Large intestine (tissue), 12 donors: ENCODE data around the gene PHF24. TPM values are rescaled to one million over a fixed set of nuclear protein-coding genes. Genes with fewer than 3 reads are reported as not detected.
"Not testable (repeated sequence)": the region's sequence is repeated elsewhere in the genome, so short reads cannot be mapped to it uniquely, and the experiment has no call there.

Experiments used
- DNase-seq, 2 donors: peaks; one replicate each; pipeline versions ENCODE4 v3.0.0 to v3.0.0-alpha.2; 2013
- H3K27ac ChIP-seq: one replicate; pipeline ENCODE4 v1.5.1; 2013; ENCODE audit warnings: low read length
- H3K27me3 ChIP-seq: 2 replicates; pipeline ENCODE4 v1.6.1; 2013; ENCODE audit warnings: low read length; ENCODE audit not compliant: control insufficient read depth, insufficient read depth
- H3K36me3 ChIP-seq: 2 replicates; pipeline ENCODE4 v1.6.1; 2013; ENCODE audit warnings: low read length; ENCODE audit not compliant: control insufficient read depth, insufficient read depth
- H3K4me1 ChIP-seq: one replicate; pipeline ENCODE4 v1.6.1; 2013; ENCODE audit warnings: low read length; ENCODE audit not compliant: control insufficient read depth, insufficient read depth
- H3K4me3 ChIP-seq: one replicate; pipeline ENCODE4 v1.5.1; 2013; ENCODE audit warnings: low read length
- H3K9me3 ChIP-seq: one replicate; pipeline ENCODE4 v1.6.1; 2013; ENCODE audit warnings: mild to moderate bottlenecking, low read depth, low read length, moderate library complexity; ENCODE audit not compliant: control insufficient read depth
- WGBS: methylation state at CpG from one replicate; pipeline ENCODE4 v1.1.5; 2013; ENCODE audit warnings: low lambda C conversion rate; ENCODE audit not compliant: insufficient coverage; 5-methylcytosine and 5-hydroxymethylcytosine counted together
- long read RNA-seq, 11 donors: transcript quantifications; one replicate each; lab custom pipeline, GENCODE V29; 2026
- polyA plus RNA-seq: library from polyadenylated mRNA; unstranded; fragments of 120-200 nt; gene quantifications from one replicate; pipeline ENCODE4 v1.2.1, GENCODE V29; 2013

PHF24 gene
- 1.6 TPM for polyA plus RNA-seq
- long read RNA-seq, donor 1 = 0 reads
- long read RNA-seq, donor 2 = 0 reads
- long read RNA-seq, donor 3 = 0 reads
- long read RNA-seq, donor 4 = 0 reads
- long read RNA-seq, donor 5 = 0 reads
- long read RNA-seq, donor 6 = 0 reads
- long read RNA-seq, donor 7 = 0 reads
- long read RNA-seq, donor 8 = 0 reads
- long read RNA-seq, donor 9 = 0 reads
- long read RNA-seq, donor 10, full-length matches to known transcripts = 1 of 1 reads
- long read RNA-seq, donor 10, partial matches to known transcripts = 0 of 1 reads
- long read RNA-seq, donor 10, other reads (novel, unspliced or antisense) = 0 of 1 reads
- long read RNA-seq, donor 11 = 0 reads

DNA sequence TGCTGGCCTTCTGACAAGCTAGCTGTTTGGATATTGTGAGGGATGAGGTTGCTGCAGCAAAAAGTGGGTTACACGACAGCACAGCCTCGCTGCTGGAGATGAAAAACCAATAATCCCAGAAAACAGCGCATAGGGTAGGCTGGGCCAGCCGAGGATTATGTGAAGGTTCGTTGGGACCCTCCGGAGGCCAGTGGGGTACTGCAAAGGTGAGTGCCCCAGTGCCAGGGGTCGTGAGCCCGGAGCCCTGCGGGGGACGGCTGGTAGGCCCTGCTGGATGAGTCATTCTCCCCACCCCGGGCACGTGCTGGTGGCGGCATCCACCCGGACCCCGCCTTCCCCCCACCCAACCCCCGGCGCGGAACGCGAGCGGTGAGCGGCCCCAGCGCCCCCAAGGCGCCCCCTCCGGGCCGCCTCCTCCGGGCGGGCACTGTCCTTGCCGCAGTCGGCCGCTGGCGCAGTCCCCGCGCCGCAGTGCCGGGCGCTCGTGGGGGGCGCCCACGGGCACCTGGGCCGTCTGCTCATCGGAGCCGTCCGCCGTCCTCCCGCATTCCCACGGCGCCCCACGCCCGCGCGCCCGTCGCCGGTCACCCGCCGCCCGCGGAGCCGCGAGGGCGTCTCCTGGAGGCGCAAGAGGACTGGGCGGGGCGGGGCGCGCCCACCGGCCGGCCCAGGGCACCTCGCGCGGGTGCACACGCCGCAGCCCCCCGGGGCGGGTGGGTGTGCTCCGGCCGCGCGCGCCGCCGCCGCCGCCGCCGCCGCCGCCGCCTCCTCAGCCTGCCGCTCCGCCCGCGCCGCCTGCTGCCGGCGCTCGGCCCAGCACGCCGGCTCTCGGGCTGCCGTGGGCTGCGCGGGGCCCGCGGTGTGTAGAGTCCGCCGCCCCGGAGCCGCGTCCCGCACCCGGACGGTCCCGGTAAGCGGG is at the start of gene PHF24:
PHF24 (plus strand) TSS at position 794 of the 919 bp plus-strand sequence. CDS start 13,014 bp downstream, outside the sequence.
- WGBS = no CpG with 5 or more reads among the region's 116 CpGs
- Histone ChIP-seq H3K4me1 (peaks cover 3% of the 10 kb centered on the region), H3K27me3 (peaks cover 46% of the 10 kb centered on the region), H3K9me3 (no peaks in the 10 kb centered on the region), H3K27ac (no peak within 1 kb of the TSS), H3K4me3 (peak within 1 kb of the TSS; percentile 16), H3K36me3 (no peaks in the 10 kb centered on the region)
- DNase-seq = peak; percentile 12 to 60

DNA sequence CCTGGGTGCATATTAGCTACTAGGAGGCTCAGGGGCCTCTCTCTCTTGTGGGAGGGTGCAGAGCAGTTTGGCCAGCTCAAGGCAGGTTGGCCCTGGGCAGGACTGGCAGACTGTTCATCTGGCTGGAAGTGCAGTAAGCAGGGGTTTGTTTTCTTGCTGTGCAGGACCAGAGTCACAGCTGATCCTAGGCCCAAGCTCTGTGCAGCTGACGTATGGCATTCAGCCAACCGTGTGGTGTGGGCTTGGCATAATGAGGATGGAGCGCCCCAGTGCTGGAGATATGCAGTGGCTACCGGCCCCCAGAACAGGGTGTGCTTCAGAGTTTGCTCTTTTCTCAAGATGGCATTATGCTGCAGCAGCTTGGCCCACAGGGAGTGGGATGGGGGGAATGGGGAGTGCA is 31.0 kb upstream of the PHF24 start:
- Histone ChIP-seq H3K36me3 (no peaks in the 10 kb centered on the region), H3K9me3 (peaks cover 13% of the 10 kb centered on the region), H3K27me3 (peaks cover 3% of the 10 kb centered on the region), H3K4me1 (no peaks in the 10 kb centered on the region), H3K4me3 (no peak overlapping the region), H3K27ac (no peak overlapping the region)
- WGBS = no CpG with 5 or more reads among the region's 4 CpGs
- no peak for DNase-seq

DNA sequence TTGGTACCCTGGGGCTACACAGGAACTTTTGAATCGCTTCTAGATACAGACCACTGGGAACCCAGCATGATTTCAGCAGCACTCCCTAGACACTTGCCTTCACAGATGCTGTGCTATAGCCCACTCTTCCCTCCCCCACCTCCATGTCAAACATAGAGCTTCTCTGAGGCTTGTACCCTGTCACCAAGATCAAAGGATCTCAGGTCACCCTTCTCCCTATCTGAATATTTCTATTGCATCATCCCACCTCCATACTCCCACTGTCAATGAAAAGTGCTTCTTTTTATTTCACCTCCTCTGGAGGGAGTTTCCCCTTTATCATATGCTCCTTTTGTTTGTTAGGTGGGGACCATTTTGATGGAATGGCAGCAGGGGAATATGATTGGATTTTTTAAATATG is 29.2 kb upstream of the PHF24 start:
- Histone ChIP-seq H3K27ac (no peak overlapping the region), H3K4me1 (no peaks in the 10 kb centered on the region), H3K36me3 (no peaks in the 10 kb centered on the region), H3K9me3 (peaks cover 13% of the 10 kb centered on the region), H3K4me3 (no peak overlapping the region), H3K27me3 (peaks cover 5% of the 10 kb centered on the region)
- DNase-seq = no peak
- no CpG with 5 or more reads among the region's 1 CpG for whole genome bisulfite sequencing

DNA sequence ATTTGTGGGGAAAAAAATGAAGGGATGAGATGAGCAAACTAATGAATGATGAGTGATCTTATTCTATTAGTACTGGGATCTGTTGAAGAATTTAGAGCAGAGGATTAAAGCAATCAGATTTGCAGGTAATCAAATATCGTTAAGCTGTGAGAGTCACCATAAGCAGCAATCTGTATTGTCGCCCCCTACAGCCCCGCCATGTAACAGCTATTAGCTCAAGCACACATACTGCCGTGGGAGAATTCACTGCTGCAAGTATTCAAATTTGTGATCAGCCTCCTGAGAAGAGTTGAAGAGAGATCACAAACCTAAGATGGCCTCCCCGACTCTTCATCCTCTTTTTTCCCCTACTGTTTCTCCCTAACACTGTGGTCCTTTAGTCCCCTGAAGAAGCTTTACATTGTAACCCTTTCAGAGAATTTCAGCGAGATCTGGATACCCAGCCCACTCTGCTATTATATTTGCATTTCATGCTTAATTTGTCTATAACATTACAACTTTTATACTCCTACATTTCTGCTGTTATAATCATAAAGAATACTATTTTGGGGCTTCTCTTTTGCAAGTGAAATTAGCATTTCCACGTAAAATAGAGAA is 28.5 kb upstream of the PHF24 start:
- Histone ChIP-seq H3K27ac (no peak overlapping the region), H3K36me3 (no peaks in the 10 kb centered on the region), H3K4me1 (no peaks in the 10 kb centered on the region), H3K9me3 (peaks cover 9% of the 10 kb centered on the region), H3K27me3 (peaks cover 5% of the 10 kb centered on the region), H3K4me3 (no peak overlapping the region)
- 80% methylated on average over 1 of the region's 7 CpGs for WGBS
- peak in 1 of 2 donors; percentile 16 for DNase-seq

DNA sequence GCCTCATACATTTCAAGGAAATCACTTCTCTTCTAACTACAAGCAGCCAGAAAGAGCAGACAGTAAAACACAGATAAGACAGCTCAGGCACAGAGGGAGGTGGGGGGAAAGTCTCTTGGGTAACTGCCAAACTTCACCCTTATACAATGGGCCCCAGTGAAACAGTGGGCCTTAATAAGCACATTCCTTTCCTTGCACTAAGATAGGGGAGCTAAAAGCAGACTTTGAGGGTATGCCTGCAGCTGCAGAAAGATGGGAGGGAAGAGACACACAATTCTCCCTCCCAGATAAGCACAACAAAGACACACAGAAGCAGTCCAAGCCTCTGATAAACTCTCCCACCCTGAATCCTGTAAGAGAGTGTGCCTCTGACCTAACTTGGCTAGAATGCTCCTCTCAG is 18.1 kb upstream of the PHF24 start:
- not testable (repeated sequence) for H3K9me3 ChIP-seq, H3K4me3 ChIP-seq, H3K36me3 ChIP-seq, H3K27me3 ChIP-seq
- H3K4me1 ChIP-seq = peaks cover 20% of the 10 kb centered on the region
- peak overlapping the region; percentile 43 for H3K27ac ChIP-seq
- peak; percentile 51 to 85 for DNase-seq

DNA sequence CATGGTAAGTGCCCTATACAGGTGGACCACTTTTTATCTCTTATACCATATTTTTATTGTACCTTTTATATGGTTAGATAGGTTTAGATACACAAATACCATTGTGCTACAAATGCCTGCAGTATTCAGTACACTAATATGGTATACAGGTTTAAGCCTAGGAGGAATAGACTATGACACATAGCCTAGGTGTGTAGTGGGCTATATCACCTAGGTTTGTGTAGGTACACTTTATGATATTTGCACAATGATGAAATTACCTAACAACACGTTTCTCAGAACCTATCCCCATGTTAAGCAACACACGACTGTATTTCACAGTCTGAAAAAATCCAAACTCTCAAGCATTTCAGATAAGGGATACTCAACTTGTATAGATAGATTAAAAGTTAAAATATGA is 9.6 kb upstream of the PHF24 start:
- Histone ChIP-seq H3K4me1 (peaks cover 4% of the 10 kb centered on the region), H3K9me3 (no peaks in the 10 kb centered on the region), H3K27me3 (no peaks in the 10 kb centered on the region), H3K4me3 (no peak overlapping the region), H3K27ac (peak overlapping the region; percentile 42), H3K36me3 (no peaks in the 10 kb centered on the region)
- peak; percentile 58 to 83 for DNase-seq
- 40% methylated on average over 1 of the region's 2 CpGs for WGBS

DNA sequence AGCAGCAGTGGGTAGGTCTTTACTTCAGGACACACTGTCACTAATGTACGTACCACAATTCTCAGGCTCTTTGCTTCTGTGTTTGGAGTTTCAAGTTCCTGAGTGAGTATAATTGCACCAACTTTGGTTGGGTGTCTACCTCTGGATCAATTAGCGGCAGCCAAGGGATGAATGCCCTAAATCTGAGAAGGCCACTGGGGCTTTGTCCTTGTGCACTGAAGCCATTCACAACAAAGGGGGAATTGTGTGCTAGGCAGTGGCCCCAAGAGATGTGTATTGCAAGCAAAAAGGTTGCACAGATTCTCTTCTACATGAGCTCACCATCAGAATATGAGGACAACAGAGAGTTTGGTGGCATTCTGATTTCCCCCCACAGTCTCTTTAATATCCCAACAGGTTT is 3.9 kb upstream of the PHF24 start:
- peaks cover 18% of the 10 kb centered on the region for H3K27me3 ChIP-seq
- peaks cover 3% of the 10 kb centered on the region for H3K4me1 ChIP-seq
- no peak overlapping the region for H3K4me3 ChIP-seq
- H3K27ac ChIP-seq = no peak overlapping the region
- no peak for DNase-seq
- no CpG with 5 or more reads among the region's 2 CpGs for WGBS
- H3K9me3 ChIP-seq = no peaks in the 10 kb centered on the region
- no peaks in the 10 kb centered on the region for H3K36me3 ChIP-seq

DNA sequence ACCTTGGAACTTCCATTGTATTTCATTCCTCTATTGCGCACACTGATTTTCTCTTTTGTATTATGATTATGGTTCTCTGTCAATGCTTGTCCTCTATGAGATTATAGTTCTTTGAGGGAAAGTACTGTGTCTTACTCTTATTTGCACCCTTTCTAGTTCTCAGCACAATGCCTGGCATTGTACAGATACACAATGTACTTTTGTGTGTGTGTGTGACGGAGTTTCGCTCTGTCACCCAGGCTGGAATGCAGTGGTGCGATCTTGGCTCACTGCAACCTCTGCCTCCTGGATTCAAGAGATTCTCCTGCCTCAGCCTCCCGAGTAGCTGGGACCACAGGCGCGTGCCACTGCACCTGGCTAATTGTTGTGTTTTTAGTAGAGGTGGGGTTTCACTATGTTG is 2.0 kb upstream of the PHF24 start:
- peaks cover 36% of the 10 kb centered on the region for H3K27me3 ChIP-seq
- H3K27ac ChIP-seq, H3K36me3 ChIP-seq, H3K4me3 ChIP-seq, DNase-seq, H3K4me1 ChIP-seq, H3K9me3 ChIP-seq: not testable (repeated sequence)
- WGBS = 100% methylated on average over 1 of the region's 7 CpGs

DNA sequence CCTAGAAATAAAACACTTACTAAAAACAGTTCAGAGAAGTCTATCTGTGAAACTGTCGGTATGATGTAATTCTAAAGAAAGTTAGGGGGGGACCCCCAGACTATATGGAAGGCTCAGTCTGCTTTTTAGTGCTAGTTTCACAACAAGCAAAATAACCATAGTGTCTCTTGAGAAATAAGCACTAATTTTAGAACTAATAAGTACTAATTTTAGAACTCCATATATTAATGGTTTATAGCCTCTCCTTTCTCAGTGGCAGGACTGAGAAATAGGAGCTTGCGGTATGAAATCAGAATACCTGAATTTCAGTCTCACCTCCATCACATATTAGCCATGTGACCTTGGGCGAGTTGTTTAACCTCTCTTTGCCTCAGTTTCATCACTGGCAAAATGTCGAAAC is 1.4 kb upstream of the PHF24 start:
- Histone ChIP-seq H3K27me3 (peaks cover 40% of the 10 kb centered on the region), H3K9me3 (no peaks in the 10 kb centered on the region), H3K4me1 (peaks cover 3% of the 10 kb centered on the region), H3K36me3 (no peaks in the 10 kb centered on the region), H3K27ac (no peak overlapping the region), H3K4me3 (no peak overlapping the region)
- WGBS = 90% methylated on average over 2 of the region's 4 CpGs
- no peak for DNase-seq

DNA sequence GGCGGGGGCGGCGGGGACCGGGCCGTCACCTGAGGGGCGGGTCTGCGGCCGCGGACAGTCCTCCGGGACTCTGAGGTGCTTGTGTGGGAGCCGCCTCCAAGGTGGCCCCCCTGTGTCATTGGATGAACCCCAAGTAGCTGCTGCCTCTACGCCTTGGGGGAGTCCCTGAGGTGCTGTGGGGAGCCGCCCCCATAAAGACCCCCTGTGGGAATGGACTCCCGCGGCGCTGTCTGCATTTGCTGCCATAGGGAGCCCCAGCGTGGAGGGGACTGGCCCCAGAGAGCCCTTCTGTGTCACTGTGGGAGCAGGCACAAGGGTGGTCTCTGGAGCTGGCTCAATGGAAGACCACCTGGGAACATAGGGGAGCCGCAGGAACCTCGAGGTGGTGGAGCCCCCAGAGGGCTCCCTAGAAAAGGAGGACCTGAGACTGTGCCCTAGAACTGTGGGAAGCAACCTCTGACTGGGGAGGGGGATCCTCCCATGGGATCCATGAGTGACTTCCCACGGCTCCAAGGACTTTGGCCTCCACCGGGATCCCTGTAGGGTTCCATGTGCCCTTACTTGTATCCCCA is 412 bp downstream of the PHF24 start:
- no peaks in the 10 kb centered on the region for H3K9me3 ChIP-seq
- peak in 1 of 2 donors; percentile 26 for DNase-seq
- H3K4me1 ChIP-seq = peaks cover 3% of the 10 kb centered on the region
- H3K27me3 ChIP-seq = peaks cover 53% of the 10 kb centered on the region
- H3K36me3 ChIP-seq = no peaks in the 10 kb centered on the region
- H3K27ac ChIP-seq = no peak overlapping the region
- no CpG with 5 or more reads among the region's 21 CpGs for WGBS
- H3K4me3 ChIP-seq = peak overlapping the region; percentile 16
